GM21528 (cell line): ENCODE measurements around the gene MYO9A.

Experiments used
- ATAC-seq: cut with Tn5 transposase; IDR thresholded peaks from one replicate; pipeline ENCODE4 v1.9.1; 2021; ENCODE audit warnings: mild to moderate bottlenecking, moderate library complexity; ENCODE audit not compliant: unreplicated experiment, low FRiP score

MYO9A gene

DNA sequence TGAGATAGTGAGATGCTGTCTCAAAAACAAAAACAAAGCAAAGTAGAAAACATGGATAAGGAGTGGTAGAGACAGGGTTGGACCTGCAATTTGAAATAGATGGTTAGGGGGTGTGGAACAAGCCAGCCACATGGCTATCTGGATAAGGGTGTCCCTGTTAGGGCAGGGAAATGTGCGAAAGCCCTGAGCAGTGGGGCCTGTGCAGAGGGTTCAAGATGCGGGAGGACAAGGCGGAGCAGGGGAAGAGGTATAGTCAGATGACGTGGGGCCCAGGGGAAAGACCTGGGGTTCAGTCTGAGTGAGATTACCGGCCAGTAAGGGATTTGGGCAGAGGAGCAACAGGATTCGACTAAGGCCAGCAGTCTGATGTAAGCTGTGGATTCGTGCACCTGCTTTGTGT, 326.0 kb downstream of the MYO9A start:
- no peak for ATAC-seq

DNA sequence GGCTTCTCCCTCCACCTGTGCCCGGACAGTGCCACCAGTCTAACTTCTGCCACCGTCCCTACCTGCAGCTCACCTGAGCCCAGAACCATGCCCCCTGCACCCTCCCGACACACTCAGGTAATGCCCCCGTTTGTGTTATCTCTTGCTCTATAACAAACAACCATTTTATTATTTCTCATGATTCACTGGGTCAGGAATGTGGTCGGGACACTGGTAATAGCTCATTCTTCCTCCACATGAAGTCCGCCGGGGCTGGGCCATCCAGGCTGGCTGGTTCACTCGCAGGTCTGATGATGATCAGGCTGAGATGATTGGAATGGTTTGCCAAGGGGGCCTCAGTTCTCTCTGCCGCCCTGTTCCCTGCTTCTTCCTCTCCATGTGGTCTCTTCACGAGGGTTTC, 327.9 kb downstream of the MYO9A start:
- ATAC-seq: no peak

DNA sequence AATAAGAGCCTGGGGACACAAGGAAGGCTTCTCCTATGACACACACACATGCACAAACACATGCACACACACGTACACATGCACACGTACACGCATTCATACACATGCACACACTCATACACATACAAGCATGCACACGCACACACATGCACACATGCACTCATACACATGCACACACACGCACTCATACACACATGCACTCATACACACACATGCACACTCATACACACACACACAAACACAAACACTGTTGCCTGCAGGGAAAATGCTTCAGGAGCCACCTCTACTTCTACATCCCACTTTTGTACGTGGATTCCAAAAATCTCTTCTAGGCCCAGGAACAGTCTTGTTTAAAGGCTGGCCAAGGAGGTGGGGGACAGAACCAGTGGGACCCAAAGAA, 328.3 kb downstream of the MYO9A start:
- ATAC-seq: no peak

DNA sequence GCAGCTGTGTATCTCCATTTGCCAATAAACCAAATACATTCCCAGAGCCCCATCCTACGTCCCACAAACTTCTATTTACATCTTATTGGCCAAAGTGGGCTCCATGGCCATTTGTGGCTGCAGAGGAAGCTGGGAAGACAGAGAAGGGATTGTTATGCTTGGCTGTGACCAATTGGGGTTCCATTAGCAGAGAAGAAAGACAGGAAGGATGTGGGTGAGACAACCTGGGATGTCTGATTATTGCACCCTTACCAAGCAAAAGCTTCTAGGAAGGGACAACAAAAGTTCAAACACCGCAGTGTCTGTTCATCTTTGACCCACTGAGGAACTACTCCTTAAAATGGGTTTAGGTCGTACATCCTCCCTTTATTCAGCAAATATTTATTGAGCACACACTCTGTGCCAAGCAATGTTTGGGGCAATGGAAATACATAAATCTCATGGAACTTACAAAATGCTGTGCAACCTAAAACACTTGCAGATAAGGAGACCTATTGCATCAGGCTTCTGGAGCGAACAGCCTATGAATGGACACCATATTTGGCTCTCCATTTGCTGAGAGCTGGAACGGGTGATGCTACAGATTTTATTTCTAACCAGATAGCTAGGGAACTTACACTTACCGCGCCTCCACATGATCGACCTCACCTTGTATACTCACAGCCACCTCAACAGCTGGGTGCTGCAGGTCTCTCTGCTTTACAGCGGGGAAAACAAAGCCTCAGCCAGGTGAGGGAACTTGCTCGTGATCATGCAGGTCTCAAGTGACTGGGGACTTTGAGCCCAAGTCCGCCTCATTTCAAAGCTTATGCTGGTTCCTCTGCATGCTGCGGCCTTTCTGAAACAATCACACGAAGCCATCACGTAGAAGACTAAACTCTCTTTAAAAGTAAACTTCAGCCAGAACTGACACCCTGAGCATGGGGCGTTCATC, 329.0 kb downstream of the MYO9A start:
- ATAC-seq: no peak

DNA sequence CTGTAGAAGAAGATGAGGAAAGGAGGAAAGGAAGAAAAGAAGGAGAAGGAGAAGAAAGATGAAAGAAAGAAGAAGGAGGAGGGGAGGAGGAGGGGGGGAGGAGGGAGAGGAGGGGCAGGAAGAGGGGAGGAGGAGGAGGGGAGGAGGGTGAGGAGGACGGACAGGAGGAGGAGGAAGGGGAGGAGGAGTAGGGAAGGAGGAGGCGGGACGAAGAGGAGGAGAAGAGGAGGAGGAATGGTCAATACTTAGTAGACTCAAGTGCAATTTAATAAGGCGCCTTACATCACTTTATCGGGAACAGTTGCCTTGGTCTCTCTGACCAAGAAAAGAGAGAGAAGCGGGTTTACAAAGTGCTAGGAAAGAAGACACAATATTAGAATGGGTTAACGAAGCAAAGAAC, 331.3 kb downstream of the MYO9A start:
- no peak for ATAC-seq

DNA sequence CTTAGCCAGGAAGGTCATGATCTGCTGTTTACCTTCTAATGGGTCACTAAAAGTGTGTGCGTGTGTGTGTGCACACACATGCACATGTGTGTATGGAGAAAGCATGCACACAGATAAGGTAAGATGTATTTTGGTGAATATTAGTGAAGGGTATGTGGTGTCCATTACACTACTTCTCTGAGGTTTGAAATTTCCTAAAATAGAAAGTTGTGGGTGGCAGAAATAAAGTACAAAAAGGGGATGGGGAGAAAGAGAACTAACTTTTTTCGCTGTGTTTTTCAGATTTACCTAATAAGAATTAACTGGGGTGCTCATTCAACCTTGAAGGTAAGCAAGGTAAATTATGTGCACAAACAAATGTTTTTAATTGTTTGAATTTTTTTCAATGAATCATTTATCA, 332.0 kb downstream of the MYO9A start:
- ATAC-seq: no peak

DNA sequence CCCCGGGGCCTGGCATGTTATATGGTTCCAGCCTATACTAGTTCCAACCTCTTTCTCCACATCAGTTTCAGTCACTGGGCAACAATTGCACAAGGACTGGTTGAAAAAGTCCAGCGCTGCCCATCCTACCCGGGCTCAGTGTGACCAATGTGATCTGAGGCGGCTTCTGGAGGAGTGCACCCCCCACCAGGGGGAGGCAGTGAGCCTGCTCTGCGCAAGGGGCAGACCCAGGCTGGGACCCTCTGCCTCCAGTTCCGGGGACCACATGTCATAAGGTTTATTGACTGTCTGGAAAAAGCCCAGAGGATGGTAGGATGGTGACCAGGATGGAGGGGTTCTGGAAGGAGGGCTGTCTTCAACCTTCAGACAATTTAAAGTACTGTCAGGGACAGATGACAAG, 333.2 kb downstream of the MYO9A start:
- no peak for ATAC-seq

DNA sequence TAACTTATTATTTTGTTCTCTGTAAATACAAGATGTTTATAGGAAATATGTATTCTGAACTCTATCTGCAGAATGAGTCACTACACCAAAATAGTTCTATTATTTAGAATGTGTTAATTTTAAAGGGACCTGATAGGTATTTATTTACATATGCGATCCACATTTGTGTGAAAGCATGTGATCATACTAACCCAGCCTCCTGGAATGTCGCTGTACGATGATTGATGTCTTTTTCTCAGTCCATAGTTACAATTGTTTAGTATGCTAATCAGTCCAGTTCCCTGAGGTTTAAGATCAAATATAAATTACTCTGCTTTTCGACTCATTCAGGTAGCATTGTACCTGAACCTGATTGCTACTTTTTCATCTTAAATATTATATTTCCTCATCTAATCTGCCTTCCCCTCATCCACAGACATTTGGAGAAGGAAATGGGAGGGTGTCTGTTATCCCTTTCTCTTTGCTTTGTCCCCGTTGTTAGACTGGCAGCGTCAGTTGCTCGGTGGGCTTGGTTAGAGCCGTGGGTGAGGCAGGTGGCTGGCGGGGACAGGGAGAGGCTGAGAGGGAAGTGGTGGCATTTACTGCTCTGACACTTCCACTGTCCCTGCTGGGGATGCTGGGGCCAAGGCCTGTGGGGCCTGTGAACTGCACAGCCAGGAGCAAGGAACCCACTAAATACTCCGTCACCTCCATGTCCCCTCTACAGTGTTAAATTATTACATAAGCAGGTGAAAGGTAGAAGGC, 335.4 kb downstream of the MYO9A start:
- ATAC-seq: no peak

DNA sequence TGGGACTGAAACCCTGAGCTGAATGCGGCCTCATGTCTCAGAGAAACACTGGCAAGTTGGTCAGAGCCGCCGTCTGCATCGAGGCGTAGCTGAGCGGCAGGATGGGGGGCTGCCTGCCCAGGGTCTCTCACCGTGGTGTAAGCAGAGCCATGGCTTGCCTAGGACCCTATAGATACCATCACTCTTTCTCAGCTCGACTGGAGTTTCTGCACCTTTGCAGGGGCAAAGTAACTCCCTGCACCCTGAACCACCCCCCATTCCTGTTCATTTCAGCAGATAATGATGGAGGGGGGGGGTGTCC, 336.0 kb downstream of the MYO9A start:
- no peak for ATAC-seq

DNA sequence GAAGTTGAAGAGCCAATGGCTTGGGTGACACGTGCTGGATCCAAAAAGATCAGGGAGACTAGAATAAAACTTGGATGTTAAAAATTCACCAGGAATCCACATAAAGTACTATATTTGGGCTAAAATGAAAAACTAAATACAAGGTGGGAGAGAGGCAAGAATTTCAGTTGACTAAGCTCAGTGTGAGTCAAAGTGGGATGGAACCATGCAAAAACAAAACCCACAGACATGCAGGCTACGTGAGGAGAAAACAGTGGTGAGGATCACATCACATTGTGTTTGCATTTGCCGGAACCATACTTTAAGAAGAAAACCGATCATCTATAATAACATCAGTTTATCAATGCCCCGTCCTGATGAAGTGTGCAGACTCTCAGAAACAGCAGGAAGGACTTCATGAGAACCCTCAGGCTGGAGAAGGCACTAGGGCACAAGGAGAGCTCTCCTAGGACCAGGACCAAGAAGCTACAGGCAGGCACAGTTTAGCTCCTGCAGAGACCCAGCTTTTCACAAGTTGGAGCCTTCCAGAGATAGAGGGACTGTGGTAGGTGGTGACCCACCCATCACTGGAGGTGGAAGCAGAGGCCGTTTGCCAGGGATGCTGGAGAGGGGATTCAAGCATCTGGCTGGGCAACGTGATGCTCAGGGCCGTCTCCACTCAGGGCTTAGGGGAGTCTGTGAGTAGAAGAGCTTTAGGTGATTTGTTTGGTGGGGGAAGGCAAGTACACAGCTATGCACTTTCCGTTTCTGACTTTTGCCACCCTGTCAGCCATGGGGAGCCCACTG, 336.6 kb downstream of the MYO9A start:
- ATAC-seq: no peak

DNA sequence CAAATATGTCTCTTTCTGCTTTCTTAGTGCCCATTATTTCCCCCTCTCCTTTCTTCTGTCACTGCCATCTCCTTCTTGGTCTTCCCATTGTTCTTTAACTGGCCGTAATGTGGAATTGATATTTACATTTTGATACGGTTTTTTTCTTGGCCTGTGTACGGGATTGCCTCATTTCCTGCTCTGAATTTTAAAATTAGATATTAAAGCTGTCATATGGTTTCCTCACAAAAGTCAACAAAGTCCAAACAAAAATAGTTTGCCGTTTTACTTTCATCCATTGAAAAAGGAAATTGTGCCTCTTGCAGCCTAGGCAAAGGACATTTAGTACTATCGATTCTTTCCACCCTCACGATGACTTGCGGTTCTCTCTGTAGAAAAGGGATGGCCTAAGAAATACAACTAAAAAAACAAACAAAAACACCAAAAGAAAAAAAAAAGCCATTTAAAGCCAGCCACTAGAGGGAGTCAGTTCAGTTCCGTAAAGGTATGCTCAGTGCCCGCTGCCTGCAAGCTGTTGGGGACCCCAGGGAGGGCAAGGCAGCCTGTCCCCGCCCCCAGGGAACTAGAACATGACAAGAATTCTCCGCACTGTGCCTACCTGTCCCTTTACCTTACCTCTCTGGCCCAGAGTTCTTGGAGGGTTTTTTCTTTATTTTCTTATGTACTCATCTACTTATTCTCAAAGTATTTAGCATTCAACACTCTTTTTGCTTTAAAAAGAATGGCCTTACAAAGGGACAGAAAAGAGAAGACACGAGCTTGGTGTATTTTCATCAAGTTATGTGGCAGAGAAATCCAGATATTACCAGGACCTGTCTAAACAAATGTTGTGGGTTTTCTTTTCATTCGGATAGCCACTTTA, 337.6 kb downstream of the MYO9A start:
- no peak for ATAC-seq

DNA sequence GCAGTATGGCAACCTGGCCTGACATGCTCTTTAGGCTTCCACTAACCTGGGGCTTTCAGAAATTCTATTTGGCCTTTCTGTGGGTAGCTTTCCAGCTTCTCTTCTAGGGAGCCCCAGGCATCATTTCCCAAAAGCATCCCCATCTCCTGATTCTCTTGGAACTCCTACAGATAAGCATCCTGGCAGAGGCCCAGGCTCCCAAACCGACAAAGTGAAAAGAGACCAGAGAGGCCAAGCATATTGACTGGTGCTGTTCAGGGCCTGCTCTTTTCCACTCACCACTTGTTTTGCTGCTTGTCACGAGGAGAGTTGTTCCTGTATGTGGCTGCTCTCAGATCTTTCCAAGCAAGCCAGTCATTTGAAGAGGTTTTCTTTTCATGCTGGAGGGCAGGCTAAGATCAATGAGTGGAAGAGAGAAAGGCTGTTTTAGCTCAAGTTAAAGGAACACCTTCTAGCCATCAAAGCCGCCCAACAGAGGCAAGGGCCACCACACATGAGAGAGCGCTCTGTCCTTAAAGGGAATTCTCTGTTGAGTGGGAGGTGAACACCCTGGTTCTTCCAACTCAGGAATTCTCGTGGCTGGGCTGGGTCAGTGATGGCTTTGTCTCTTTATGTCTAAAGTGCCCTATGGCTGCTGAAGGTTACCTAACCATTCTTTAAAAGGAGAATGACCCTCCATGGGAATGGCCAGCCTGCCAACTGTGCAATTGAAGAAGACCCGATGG, 338.7 kb downstream of the MYO9A start:
- ATAC-seq: no peak

DNA sequence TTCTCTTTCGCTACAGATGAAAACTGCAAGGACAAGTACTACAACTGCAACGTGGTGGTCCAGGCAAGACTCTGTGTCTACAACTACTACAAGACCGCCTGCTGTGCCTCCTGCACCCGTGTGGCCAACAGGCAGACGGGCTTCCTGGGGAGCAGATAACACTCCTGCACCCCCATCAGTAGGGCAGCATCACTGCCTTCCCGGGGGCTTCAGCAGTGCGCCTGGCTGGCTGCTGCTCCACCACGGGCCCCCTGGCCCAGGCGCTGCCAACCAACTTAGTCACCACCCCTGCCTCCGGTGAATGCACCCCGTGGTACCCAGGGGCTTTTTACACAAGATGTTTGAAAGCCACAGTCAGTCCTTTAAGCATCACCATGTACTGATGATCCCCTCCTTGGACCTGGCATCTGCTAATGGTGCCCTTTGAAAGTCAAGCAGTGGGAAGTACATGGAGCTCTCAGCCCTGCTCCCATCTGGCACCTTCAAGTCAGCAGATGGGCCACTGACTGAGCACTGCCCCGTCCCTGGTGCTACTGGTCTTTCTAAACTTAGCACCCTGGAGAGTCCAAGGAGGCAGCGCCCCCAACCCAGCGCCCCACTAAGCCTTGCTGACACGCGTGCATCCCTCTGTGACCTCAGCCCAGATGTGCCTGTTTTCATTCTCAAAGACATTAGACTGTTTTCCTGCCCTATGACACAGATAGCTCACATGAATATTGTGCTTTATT, 340.6 kb downstream of the MYO9A start:
- no peak for ATAC-seq

DNA sequence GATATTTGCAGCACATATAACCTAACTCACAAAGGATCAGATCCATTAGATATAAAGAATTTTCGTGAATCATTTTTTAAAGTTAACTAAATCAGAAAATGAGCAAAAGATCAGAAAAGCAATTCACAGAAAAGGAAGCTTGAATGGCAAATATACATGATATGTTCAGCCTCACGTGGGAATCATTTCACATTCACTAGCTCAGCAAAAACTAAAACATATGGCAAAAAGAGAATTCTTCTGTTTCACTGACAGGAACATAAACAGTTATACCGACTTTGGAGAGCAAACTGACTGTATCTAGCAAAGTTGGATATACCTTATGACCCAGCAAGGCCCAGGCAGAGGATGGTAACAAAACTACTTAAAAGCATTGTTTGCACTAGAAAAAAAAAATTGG, 341.6 kb downstream of the MYO9A start:
- ATAC-seq: no peak

DNA sequence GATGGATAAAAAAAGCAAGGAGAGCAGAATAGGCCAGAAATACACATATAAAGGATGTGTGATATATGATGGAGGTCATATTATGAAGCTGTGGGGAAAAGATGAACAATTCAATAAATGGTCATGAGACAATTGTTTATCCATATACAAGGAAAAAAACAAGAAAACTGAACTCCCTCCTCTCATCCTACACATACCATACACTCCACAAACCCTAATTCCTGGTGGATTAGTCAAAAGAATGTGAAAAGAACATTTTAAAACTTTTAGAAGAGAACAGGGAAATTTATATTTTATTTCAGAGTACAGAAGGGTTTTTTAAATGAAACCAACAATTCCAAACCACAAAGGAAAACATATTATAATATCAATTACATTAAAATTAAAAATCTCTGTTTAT, 342.1 kb downstream of the MYO9A start:
- ATAC-seq: no peak

DNA sequence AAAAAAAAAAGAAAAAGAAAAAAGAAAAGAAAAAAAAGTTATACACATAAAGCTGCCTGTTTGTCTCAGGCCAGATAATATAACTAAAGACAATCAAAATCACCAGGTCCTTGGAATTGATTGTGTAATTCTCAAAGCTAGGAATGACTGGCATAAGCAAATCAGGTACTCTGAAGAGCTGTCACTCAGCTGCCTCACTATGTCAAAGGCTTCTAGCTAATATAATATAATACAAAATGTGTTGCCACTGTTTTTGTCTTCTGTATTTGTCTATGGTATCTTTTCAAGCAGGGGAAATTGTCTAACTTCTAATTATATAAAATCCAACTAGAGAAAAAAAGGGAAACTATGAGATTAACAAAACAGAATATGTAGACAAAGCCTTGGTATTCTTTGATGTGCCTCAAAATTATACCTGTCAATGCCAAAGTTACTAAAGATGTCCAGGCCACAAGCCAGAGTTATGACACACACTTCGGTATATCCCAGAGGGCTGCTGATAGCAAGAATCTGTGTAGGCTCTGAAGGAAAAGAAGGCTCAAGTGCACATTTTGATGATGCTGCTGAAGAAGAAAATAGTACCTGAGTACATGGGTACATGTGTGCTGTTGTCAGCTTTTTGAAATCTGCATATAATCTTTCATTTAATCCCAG, 344.6 kb downstream of the MYO9A start:
- ATAC-seq: no peak
